Breast epithelium (tissue), 4 donors: ENCODE measurements around the gene CD4. TPM values are rescaled to one million over a fixed set of nuclear protein-coding genes. Genes with fewer than 3 reads are reported as not detected.

Source experiments
- DNase-seq, 2 donors: peaks; one replicate each; pipeline ENCODE4 v3.0.0-alpha.2; 2019; ENCODE audit warnings: low spot score in 2 of 2
- H3K27ac ChIP-seq, 2 donors: fragments of 200-600 bp; sonication (generic) in 1 of 2; one replicate each; pipeline ENCODE4 v1.5.1; 2016 to 2019; ENCODE audit warnings: mild to moderate bottlenecking in 1 of 2
- H3K27me3 ChIP-seq, 2 donors: fragments of 200-600 bp; sonication (generic) in 1 of 2; one replicate each; pipeline versions ENCODE4 v1.5.1 to v1.6.0; 2017 to 2019; ENCODE audit warnings: control low read depth in 1 of 2, mild to moderate bottlenecking in 1 of 2
- H3K36me3 ChIP-seq: fragments of 200-600 bp; one replicate; pipeline ENCODE4 v1.5.1; 2019
- H3K4me1 ChIP-seq, 2 donors: fragments of 200-600 bp; sonication (generic); one replicate each; pipeline ENCODE4 v1.5.1; 2016 to 2019; ENCODE audit warnings: control low read depth in 1 of 2
- H3K4me3 ChIP-seq, 3 donors: fragments of 200-600 bp; sonication (generic); 1 replicate in 2 of 3; 2 replicates in 1 of 3; pipeline ENCODE4 v1.5.1; 2016 to 2019; ENCODE audit warnings: mild to moderate bottlenecking in 3 of 3, moderate library complexity in 2 of 3
- H3K9me3 ChIP-seq, 2 donors: fragments of 200-600 bp; sonication (generic) in 1 of 2; one replicate each; pipeline ENCODE4 v1.5.1; 2016 to 2019; ENCODE audit warnings: control low read depth in 1 of 2
- CTCF ChIP-seq, 3 donors: fragments of 450-650 bp; IDR thresholded peaks; one replicate each; pipeline ENCODE4 v1.5.1; 2016 to 2017; ENCODE audit warnings: antibody characterized with exemption in 3 of 3, mild to moderate bottlenecking in 3 of 3, moderate library complexity in 3 of 3
- POLR2A ChIP-seq: fragments of 450-650 bp; IDR thresholded peaks from one replicate; pipeline ENCODE4 v1.6.1; 2016; ENCODE audit warnings: antibody characterized with exemption, mild to moderate bottlenecking, moderate library complexity
- POLR2AphosphoS5 ChIP-seq, 3 donors: sonication (generic); formaldehyde crosslinking; IDR thresholded peaks; one replicate each; pipeline ENCODE4 v1.6.1; 2017; ENCODE audit warnings: antibody characterized with exemption in 3 of 3
- intact Hi-C: fragments of 100-400 bp; cut with DNase I; formaldehyde crosslinking; loops from one replicate; pipeline ENCODE4 v1.15.1; 2023; ENCODE audit warnings: low total_unique reads
- total RNA-seq, 3 donors: library from RNA; depleted of rRNA; stranded (reverse); fragments of >200 nt; gene quantifications; one replicate each; pipeline ENCODE4 v1.1.0, GENCODE V29; 2016

Gene CD4
- total RNA-seq, 3 donors from 2014 or later, result 5.9 to 29.0 (median 11.0) TPM

- no peak overlapping the region for H3K27ac ChIP-seq
- no peaks in the 10 kb centered on the region for H3K9me3 ChIP-seq
Observed at GRCh38 chr12:6758506-6759095, 30.7 kb upstream of the CD4 start.

GRCh38 chr12:6759741-6760140 is 29.6 kb upstream of the CD4 start:
- intact Hi-C loops, result no loop called here

More at GRCh38 chr12:6758506-6759095, 30.7 kb upstream of the CD4 start:
- intact Hi-C loops, result no loop called here
- H3K4me3 ChIP-seq, result no peak overlapping the region
- no peaks in the 10 kb centered on the region for H3K27me3 ChIP-seq
- TF ChIP-seq CTCF (IDR thresholded peaks at IDR 0.05) (no peak), POLR2AphosphoS5 (IDR thresholded peaks at IDR 0.05) (no peak)
- no peak for DNase-seq
- H3K36me3 ChIP-seq, result no peaks in the 10 kb centered on the region
- H3K4me1 ChIP-seq, result no peaks in the 10 kb centered on the region

GRCh38 chr12:6763380-6763779 is 25.9 kb upstream of the CD4 start:
- H3K27me3 ChIP-seq, result no peaks in the 10 kb centered on the region
- no peaks in the 10 kb centered on the region for H3K9me3 ChIP-seq
- TF ChIP-seq POLR2AphosphoS5 (IDR thresholded peaks at IDR 0.05) (no peak), POLR2A (no peak), CTCF (IDR thresholded peaks at IDR 0.05) (no peak)
- DNase-seq, result no peak
- H3K4me3 ChIP-seq, result peak overlapping the region in 2 of 3 donors; percentile 75 to 99
- H3K27ac ChIP-seq, result peak overlapping the region; percentile 95 to 100
- intact Hi-C loops, result no loop called here
- no peaks in the 10 kb centered on the region for H3K36me3 ChIP-seq
- peaks cover 6 to 7% of the 10 kb centered on the region in 2 donors for H3K4me1 ChIP-seq

More at GRCh38 chr12:6759741-6760140, 29.6 kb upstream of the CD4 start:
- DNase-seq, result no peak
- Histone ChIP-seq H3K4me3 (no peak overlapping the region), H3K9me3 (no peaks in the 10 kb centered on the region), H3K4me1 (no peaks in the 10 kb centered on the region), H3K27me3 (no peaks in the 10 kb centered on the region), H3K36me3 (no peaks in the 10 kb centered on the region), H3K27ac (no peak overlapping the region)
- TF ChIP-seq CTCF (IDR thresholded peaks at IDR 0.05) (no peak), POLR2A (no peak), POLR2AphosphoS5 (IDR thresholded peaks at IDR 0.05) (no peak)

GRCh38 chr12:6764011-6764828 is 25.1 kb upstream of the CD4 start:
- H3K4me3 ChIP-seq, result peak overlapping the region; percentile 15 to 99 (median 75)
- intact Hi-C loops, result no loop called here
- no peak for TF ChIP-seq CTCF (IDR thresholded peaks at IDR 0.05)
- TF ChIP-seq POLR2AphosphoS5 (IDR thresholded peaks at IDR 0.05), result peak; percentile 59 to 83 (median 69)
- TF ChIP-seq POLR2A, result peak; percentile 28
- H3K9me3 ChIP-seq, result no peaks in the 10 kb centered on the region
- H3K36me3 ChIP-seq, result no peaks in the 10 kb centered on the region
- DNase-seq, result peak; percentile 88 to 96
- no peaks in the 10 kb centered on the region for H3K27me3 ChIP-seq
- H3K27ac ChIP-seq, result peak overlapping the region; percentile 95 to 100
- peaks cover 11 to 14% of the 10 kb centered on the region in 2 donors for H3K4me1 ChIP-seq

GRCh38 chr12:6765048-6765633 is 24.2 kb upstream of the CD4 start:
- Histone ChIP-seq H3K4me1 (peaks cover 11 to 16% of the 10 kb centered on the region in 2 donors), H3K9me3 (no peaks in the 10 kb centered on the region), H3K36me3 (no peaks in the 10 kb centered on the region), H3K4me3 (peak overlapping the region in 2 of 3 donors; percentile 75 to 99), H3K27me3 (no peaks in the 10 kb centered on the region), H3K27ac (peak overlapping the region; percentile 95 to 100)
- TF ChIP-seq POLR2AphosphoS5 (IDR thresholded peaks at IDR 0.05) (no peak), CTCF (IDR thresholded peaks at IDR 0.05) (no peak), POLR2A (no peak)
- no peak for DNase-seq
- intact Hi-C loops, result no loop called here
